Neuronal stem cell (in vitro differentiated cells): ENCODE measurements around the gene TMTC4.
A peak's percentile ranks its signal among the peaks of the same experiment; 100 is the strongest.
"Not testable (repeated sequence)": the region's sequence is repeated elsewhere in the genome, so short reads cannot be mapped to it uniquely, and the experiment has no call there.

Experiments
- DNase-seq: peaks from one replicate; pipeline ENCODE4 v3.0.0-alpha.2; 2013; ENCODE audit warnings: low spot score
- H2AFZ ChIP-seq: one replicate; pipeline ENCODE4 v1.6.1; 2013; ENCODE audit warnings: mild to moderate bottlenecking, low read length, inconsistent platforms
- H2AK5ac ChIP-seq: 2 replicates; pipeline ENCODE4 v1.6.1; 2013; ENCODE audit warnings: low read depth, mild to moderate bottlenecking, inconsistent platforms, low read length, moderate library complexity, mixed read lengths
- H2BK120ac ChIP-seq: 2 replicates; pipeline ENCODE4 v1.6.1; 2013; ENCODE audit warnings: low read depth, mild to moderate bottlenecking, inconsistent platforms, low read length, moderate library complexity, mixed read lengths
- H2BK12ac ChIP-seq: one replicate; pipeline ENCODE4 v1.6.1; 2013; ENCODE audit warnings: low read length, inconsistent platforms
- H2BK15ac ChIP-seq: 2 replicates; pipeline ENCODE4 v1.6.1; 2013; ENCODE audit warnings: mild to moderate bottlenecking, low read length, inconsistent platforms, mixed read lengths
- H2BK5ac ChIP-seq: one replicate; pipeline ENCODE4 v1.6.1; 2013; ENCODE audit warnings: inconsistent platforms, mild to moderate bottlenecking, low read length, moderate library complexity
- H3K14ac ChIP-seq: one replicate; pipeline ENCODE4 v1.6.1; 2013; ENCODE audit warnings: low read length, inconsistent platforms
- H3K18ac ChIP-seq: 2 replicates; pipeline ENCODE4 v1.6.1; 2013; ENCODE audit warnings: low read length, inconsistent platforms
- H3K23ac ChIP-seq: 2 replicates; pipeline ENCODE4 v1.6.1; 2013; ENCODE audit warnings: low read depth, mild to moderate bottlenecking, mixed read lengths, low read length, inconsistent platforms; ENCODE audit not compliant: poor library complexity
- H3K27ac ChIP-seq: replicated peaks from 3 replicates; pipeline ENCODE4 v1.5.1; 2013; ENCODE audit warnings: low read length, inconsistent platforms
- H3K27me3 ChIP-seq, 3 experiments: 2 replicates each; pipeline ENCODE4 v1.6.1; 2013; ENCODE audit warnings: low read length in 3 of 3, mild to moderate bottlenecking in 2 of 3, inconsistent platforms in 1 of 3, low read depth in 1 of 3, mixed read lengths in 1 of 3, moderate library complexity in 1 of 3; ENCODE audit not compliant: control insufficient read depth in 3 of 3, insufficient read depth in 3 of 3
- H3K36me3 ChIP-seq, 2 donors: replicated peaks in 1 of 2; 2 replicates each; pipeline ENCODE4 v1.6.1; 2013; ENCODE audit warnings: low read length in 2 of 2; ENCODE audit not compliant: control insufficient read depth in 2 of 2, insufficient read depth in 2 of 2
- H3K4ac ChIP-seq: 2 replicates; pipeline ENCODE4 v1.6.1; 2013; ENCODE audit warnings: inconsistent platforms, mild to moderate bottlenecking, low read length, moderate library complexity
- H3K4me1 ChIP-seq, 2 donors: 1 replicate in 1 of 2; 2 replicates in 1 of 2; pipeline ENCODE4 v1.6.1; 2013; ENCODE audit warnings: low read length in 2 of 2, low read depth in 1 of 2; ENCODE audit not compliant: control insufficient read depth in 2 of 2, insufficient read depth in 1 of 2
- H3K4me2 ChIP-seq: one replicate; pipeline ENCODE4 v1.6.1; 2013; ENCODE audit warnings: mild to moderate bottlenecking, low read length, inconsistent platforms; ENCODE audit not compliant: insufficient read depth, poor library complexity, severe bottlenecking
- H3K4me3 ChIP-seq, 2 donors: 2 replicates each; pipeline ENCODE4 v1.5.1; 2013; ENCODE audit warnings: low read length in 2 of 2, mild to moderate bottlenecking in 2 of 2, inconsistent platforms in 1 of 2, moderate library complexity in 1 of 2
- H3K79me1 ChIP-seq: one replicate; pipeline ENCODE4 v1.6.1; 2013; ENCODE audit warnings: low read depth, mild to moderate bottlenecking, inconsistent platforms, low read length, moderate library complexity
- H3K9ac ChIP-seq: one replicate; pipeline ENCODE4 v1.6.1; 2013; ENCODE audit warnings: mild to moderate bottlenecking, low read depth, low read length, inconsistent platforms; ENCODE audit not compliant: poor library complexity
- H3K9me3 ChIP-seq, 2 donors: replicated peaks in 1 of 2; 2 replicates each; pipeline versions ENCODE3 to v1.6.1; 2013; ENCODE audit warnings: low read length in 2 of 2, mild to moderate bottlenecking in 2 of 2, inconsistent platforms in 1 of 2, low read depth in 1 of 2, mixed read lengths in 1 of 2, moderate library complexity in 1 of 2; ENCODE audit not compliant: control insufficient read depth in 2 of 2, insufficient read depth in 1 of 2
- H4K8ac ChIP-seq: one replicate; pipeline ENCODE4 v1.6.1; 2013; ENCODE audit warnings: low read depth, mild to moderate bottlenecking, inconsistent platforms, low read length, moderate library complexity
- H4K91ac ChIP-seq: one replicate; pipeline ENCODE4 v1.6.1; 2013; ENCODE audit warnings: low read length, low read depth, mild to moderate bottlenecking, inconsistent platforms; ENCODE audit not compliant: poor library complexity
- WGBS, 2 donors: extraction: QIAGEN DNeasy Blood & Tissue Kit; methylation state at CpG; one replicate each; pipeline ENCODE4 v1.1.7; 2013; ENCODE audit warnings: missing lambda C conversion rate in 2 of 2, mixed read lengths in 1 of 2; ENCODE audit not compliant: insufficient read length in 2 of 2, insufficient replicate concordance in 1 of 2; ENCODE audit errors: extremely low coverage in 2 of 2; 5-methylcytosine and 5-hydroxymethylcytosine counted together

TMTC4 gene

DNA sequence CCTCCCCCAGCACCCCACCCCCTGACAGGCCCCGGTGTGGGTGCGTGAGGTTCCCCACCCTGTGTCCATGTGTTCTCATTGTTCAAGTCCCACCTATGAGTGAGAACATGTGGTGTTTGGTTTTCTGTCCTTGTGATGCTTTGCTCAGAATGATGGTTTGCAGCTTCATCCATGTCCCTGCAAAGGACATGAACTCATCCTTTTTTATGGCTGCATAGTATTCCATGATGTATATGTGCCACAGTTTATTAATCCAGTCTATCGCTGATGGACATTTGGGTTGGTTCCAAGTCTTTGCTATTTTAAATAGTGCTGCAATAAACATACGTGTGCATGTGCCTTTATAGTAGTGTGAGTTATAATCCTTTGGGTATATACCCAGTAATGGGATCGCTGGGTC, 2.5 kb upstream of the TMTC4 start:
- not testable (repeated sequence) for H3K23ac ChIP-seq, H3K27ac ChIP-seq, H2BK12ac ChIP-seq, H3K4me3 ChIP-seq, H3K27me3 ChIP-seq, DNase-seq, H2BK120ac ChIP-seq, H3K4ac ChIP-seq, H2AK5ac ChIP-seq, H4K91ac ChIP-seq, H3K79me1 ChIP-seq, H3K18ac ChIP-seq, H2AFZ ChIP-seq, H3K36me3 ChIP-seq, H3K9ac ChIP-seq, H2BK5ac ChIP-seq, H3K9me3 ChIP-seq, H4K8ac ChIP-seq, H2BK15ac ChIP-seq, H3K14ac ChIP-seq, H3K4me2 ChIP-seq
- peaks cover 8 to 11% of the 10 kb centered on the region in 2 donors for H3K4me1 ChIP-seq
- no CpG with 5 or more reads among the region's 5 CpGs for WGBS, 2 donors

DNA sequence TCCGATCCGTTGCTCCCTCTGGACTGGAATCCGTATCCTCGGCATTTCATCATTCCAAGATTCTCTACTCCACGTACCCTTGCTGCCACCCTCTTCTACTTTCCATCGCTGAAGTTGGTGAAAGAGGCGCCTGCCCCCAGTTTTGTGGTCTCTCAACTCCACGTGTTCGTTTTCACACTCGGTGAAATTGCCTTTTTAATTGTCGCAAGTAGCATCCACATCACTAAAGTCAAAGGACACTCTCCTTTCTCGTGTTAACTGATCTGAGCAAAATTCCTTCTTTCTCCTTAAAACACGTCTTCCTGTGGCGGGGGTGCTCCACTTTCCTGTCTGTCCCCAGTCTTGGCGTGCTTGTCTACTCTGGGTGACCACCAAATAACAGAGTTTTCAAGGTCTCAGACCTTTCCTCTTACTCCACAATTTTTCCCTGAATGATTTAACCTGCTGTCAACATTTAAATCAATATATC, 1.1 kb upstream of the TMTC4 start:
- peak overlapping the region; percentile 53 for H2BK5ac ChIP-seq
- H3K79me1 ChIP-seq: peaks cover 12% of the 10 kb centered on the region
- peak overlapping the region; percentile 70 for H3K9ac ChIP-seq
- no peak overlapping the region for H3K27ac ChIP-seq
- H3K18ac ChIP-seq: no peak overlapping the region
- H3K4ac ChIP-seq: no peak overlapping the region
- no peak overlapping the region for H2BK120ac ChIP-seq
- H3K9me3 ChIP-seq: no peaks in the 10 kb centered on the region
- no peak for DNase-seq
- no peak overlapping the region for H2BK15ac ChIP-seq
- peaks cover 0 to 12% (median 0%) of the 10 kb centered on the region in 3 experiments for H3K27me3 ChIP-seq
- H3K4me1 ChIP-seq: peaks cover 8 to 11% of the 10 kb centered on the region in 2 donors
- peak overlapping the region; percentile 92 for H2AFZ ChIP-seq
- H4K91ac ChIP-seq: no peak overlapping the region
- no peak overlapping the region for H3K23ac ChIP-seq
- H3K4me3 ChIP-seq: peak overlapping the region; percentile 71 to 91
- no CpG with 5 or more reads among the region's 15 CpGs for WGBS, 2 donors
- H3K4me2 ChIP-seq: peak overlapping the region; percentile 97
- no peak overlapping the region for H2AK5ac ChIP-seq
- no peak overlapping the region for H2BK12ac ChIP-seq
- H3K14ac ChIP-seq: no peak overlapping the region
- peaks cover 2 to 10% of the 10 kb centered on the region in 2 donors for H3K36me3 ChIP-seq
- H4K8ac ChIP-seq: no peak overlapping the region

DNA sequence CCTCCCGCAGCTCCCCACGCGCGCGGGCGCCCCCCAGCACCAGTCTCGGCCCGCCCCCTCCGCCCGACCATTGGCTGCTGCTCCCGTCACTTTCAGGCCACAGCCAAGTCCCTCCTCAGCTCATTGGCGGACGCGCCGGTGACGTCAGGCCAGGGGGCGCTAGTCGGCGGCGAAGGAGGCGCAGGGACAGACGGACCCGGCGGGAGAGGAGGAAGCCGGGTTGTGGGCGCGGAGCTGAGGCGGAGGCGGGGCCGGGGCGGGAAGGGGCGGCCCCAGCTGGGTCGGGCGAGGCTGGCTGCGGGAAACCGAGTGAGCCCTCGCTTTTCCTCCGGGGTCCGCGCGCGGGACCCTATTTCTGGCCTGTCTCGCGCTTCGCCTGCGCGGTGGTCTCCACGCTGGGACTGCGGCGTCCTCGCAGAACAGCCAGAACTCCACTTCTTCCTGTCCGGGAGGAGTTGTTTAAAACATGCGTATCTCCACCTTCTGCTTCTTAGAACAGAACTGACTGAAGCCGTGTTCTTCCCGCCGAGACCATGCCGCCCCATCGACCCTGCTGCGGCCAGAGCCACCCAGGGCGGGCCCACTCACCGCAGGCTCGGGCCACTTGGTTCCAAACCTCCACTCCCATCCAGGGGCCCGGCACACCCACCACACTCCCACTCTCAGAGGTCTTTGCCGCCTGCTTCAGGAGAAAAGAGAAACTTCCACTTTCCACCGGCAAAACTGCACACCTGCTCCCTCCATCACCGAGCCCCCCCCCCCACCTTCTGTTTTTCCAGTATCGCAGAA, 471 bp upstream of the TMTC4 start:
- H2BK12ac ChIP-seq: no peak overlapping the region
- H3K4me2 ChIP-seq: peak overlapping the region; percentile 97
- no peak overlapping the region for H2BK120ac ChIP-seq
- DNase-seq: peak; percentile 97
- no peak overlapping the region for H3K27ac ChIP-seq
- H4K91ac ChIP-seq: no peak overlapping the region
- peak overlapping the region; percentile 94 for H3K18ac ChIP-seq
- H3K9ac ChIP-seq: peak overlapping the region; percentile 70
- peaks cover 2 to 15% of the 10 kb centered on the region in 2 donors for H3K36me3 ChIP-seq
- peak overlapping the region; percentile 65 for H3K23ac ChIP-seq
- no peak overlapping the region for H2AK5ac ChIP-seq
- peak overlapping the region; percentile 53 for H2BK5ac ChIP-seq
- H3K27me3 ChIP-seq: peaks cover 0 to 12% (median 0%) of the 10 kb centered on the region in 3 experiments
- no CpG with 5 or more reads among the region's 67 CpGs for WGBS, 2 donors
- peak overlapping the region; percentile 71 to 96 for H3K4me3 ChIP-seq
- peak overlapping the region; percentile 92 for H2AFZ ChIP-seq
- no peak overlapping the region for H3K4ac ChIP-seq
- H4K8ac ChIP-seq: no peak overlapping the region
- H3K14ac ChIP-seq: peak overlapping the region; percentile 89
- H3K79me1 ChIP-seq: peaks cover 12% of the 10 kb centered on the region
- no peaks in the 10 kb centered on the region for H3K9me3 ChIP-seq
- H2BK15ac ChIP-seq: peak overlapping the region; percentile 49
- peaks cover 8 to 11% of the 10 kb centered on the region in 2 donors for H3K4me1 ChIP-seq
